GM23338 (cell line): ENCODE measurements around the gene UBN2. TPM values are rescaled to one million over a fixed set of nuclear protein-coding genes. Genes with fewer than 3 reads are reported as not detected.
"Not testable (repeated sequence)": the region's sequence is repeated elsewhere in the genome, so short reads cannot be mapped to it uniquely, and the experiment has no call there.

Source experiments
- ATAC-seq: fragments of 200-7000 bp; cut with Tn5 transposase; 3 replicates; pipeline ENCODE4 v1.9.1; 2020
- DNase-seq: peaks from one replicate; pipeline ENCODE4 v3.0.0-alpha.2; 2015; ENCODE audit warnings: low spot score
- H2AFZ ChIP-seq: fragments of 200-600 bp; sonication (generic); 2 replicates; pipeline ENCODE4 v1.8.0; 2016; ENCODE audit warnings: antibody characterized with exemption, mild to moderate bottlenecking, moderate library complexity
- H3F3A ChIP-seq: fragments of 200-600 bp; sonication (generic); replicated peaks from 2 replicates; pipeline ENCODE4 v1.8.0; 2017; ENCODE audit warnings: antibody characterized with exemption, mixed run types, low read depth
- H3K27ac ChIP-seq: fragments of 200-600 bp; sonication (generic); 2 replicates; pipeline ENCODE4 v1.6.1; 2016; ENCODE audit warnings: low read depth
- H3K27me3 ChIP-seq: fragments of 200-600 bp; sonication (generic); 2 replicates; pipeline ENCODE4 v1.8.0; 2016; ENCODE audit warnings: mild to moderate bottlenecking, mixed run types, moderate library complexity; ENCODE audit not compliant: insufficient read depth
- H3K36me3 ChIP-seq: fragments of 200-600 bp; sonication (generic); 2 replicates; pipeline ENCODE4 v1.8.0; 2016; ENCODE audit warnings: mild to moderate bottlenecking; ENCODE audit not compliant: insufficient read depth
- H3K4me1 ChIP-seq: fragments of 200-600 bp; sonication (generic); 2 replicates; pipeline ENCODE4 v1.8.0; 2016; ENCODE audit warnings: mild to moderate bottlenecking, moderate library complexity; ENCODE audit not compliant: insufficient read depth
- H3K4me2 ChIP-seq: fragments of 200-600 bp; sonication (generic); 2 replicates; pipeline ENCODE4 v1.7.1; 2017; ENCODE audit warnings: mixed run types
- H3K4me3 ChIP-seq: fragments of 200-600 bp; sonication (generic); 2 replicates; pipeline ENCODE4 v1.6.1; 2016; ENCODE audit warnings: mixed run types
- H3K79me2 ChIP-seq: fragments of 200-600 bp; sonication (generic); replicated peaks from 2 replicates; pipeline ENCODE4 v1.8.0; 2017; ENCODE audit warnings: mild to moderate bottlenecking; ENCODE audit not compliant: insufficient read depth
- H3K9me2 ChIP-seq: fragments of 200-600 bp; sonication (generic); 2 replicates; pipeline ENCODE4 v1.8.0; 2017; ENCODE audit not compliant: insufficient read depth
- H4K20me1 ChIP-seq: fragments of 200-600 bp; sonication (generic); replicated peaks from 2 replicates; pipeline ENCODE4 v1.8.0; 2017; ENCODE audit warnings: mild to moderate bottlenecking; ENCODE audit not compliant: insufficient read depth
- H3K27ac Mint-ChIP-seq: 2 replicates; pipeline ENCODE4 v1.8.0; 2020; ENCODE audit warnings: inconsistent platforms, mild to moderate bottlenecking, moderate library complexity, mixed read lengths
- H3K27me3 Mint-ChIP-seq: 3 replicates; pipeline ENCODE4 v1.8.0; 2022; ENCODE audit warnings: low read depth, mild to moderate bottlenecking, moderate library complexity, mixed read lengths, inconsistent platforms; ENCODE audit not compliant: insufficient read depth, poor library complexity
- H3K36me3 Mint-ChIP-seq: 3 replicates; pipeline ENCODE4 v1.8.0; 2021; ENCODE audit warnings: low read depth, mild to moderate bottlenecking, inconsistent platforms, moderate library complexity, mixed read lengths
- H3K4me1 Mint-ChIP-seq: 3 replicates; pipeline ENCODE4 v1.8.0; 2020; ENCODE audit warnings: mild to moderate bottlenecking, inconsistent platforms, mixed read lengths
- H3K4me3 Mint-ChIP-seq: 3 replicates; pipeline ENCODE4 v1.8.0; 2021; ENCODE audit warnings: moderate library complexity, mild to moderate bottlenecking, inconsistent platforms, mixed read lengths
- H3K9me3 Mint-ChIP-seq: 3 replicates; pipeline ENCODE4 v1.8.0; 2020; ENCODE audit warnings: moderate library complexity, mild to moderate bottlenecking, inconsistent platforms, mixed read lengths
- EZH2 ChIP-seq: fragments of 200-600 bp; sonication (generic); IDR thresholded peaks from one replicate; pipeline ENCODE4 v1.8.0; 2017; ENCODE audit warnings: antibody characterized with exemption, mild to moderate bottlenecking, low read depth; ENCODE audit not compliant: unreplicated experiment
- EZH2phosphoT487 ChIP-seq: fragments of 200-600 bp; sonication (generic); IDR thresholded peaks from one replicate; pipeline ENCODE4 v1.8.1; 2018; ENCODE audit warnings: antibody characterized with exemption; ENCODE audit not compliant: unreplicated experiment
- JUNB ChIP-seq: IDR thresholded peaks from one replicate; pipeline ENCODE4 v1.6.1; 2016; ENCODE audit warnings: antibody characterized with exemption; ENCODE audit not compliant: unreplicated experiment
- POLR2AphosphoS5 ChIP-seq: IDR thresholded peaks from 2 replicates; pipeline ENCODE4 v1.6.1; 2016; ENCODE audit warnings: antibody characterized with exemption, low read depth
- REST ChIP-seq: IDR thresholded peaks from one replicate; pipeline ENCODE4 v1.6.1; 2018; ENCODE audit warnings: antibody characterized with exemption; ENCODE audit not compliant: unreplicated experiment
- STAT1 ChIP-seq: IDR thresholded peaks from one replicate; pipeline ENCODE4 v1.6.1; 2016; ENCODE audit warnings: antibody characterized with exemption; ENCODE audit not compliant: unreplicated experiment
- ZNF331 ChIP-seq: fragments of 250-450 bp; sonication (Bioruptor Pico); IDR thresholded peaks from 2 replicates; pipeline ENCODE4 v1.5.0; 2020; ENCODE audit warnings: low read depth, mild to moderate bottlenecking, moderate library complexity
- polyA plus RNA-seq: library from polyadenylated mRNA; unstranded; fragments of >200 nt; fragmentation: Nextera tagmentation; extraction: Ambion mirVana; gene quantifications from 2 replicates; pipeline ENCODE4 v1.2.1, GENCODE V29; 2016
- total RNA-seq: library from RNA; depleted of rRNA; stranded (reverse); fragments of >200 nt; shearing (Covaris generic); gene quantifications from 2 replicates; pipeline ENCODE4 v1.2.3, GENCODE V29; 2014
- TF ChIP-seq, protein P1 (sequence below): fragments of 250-450 bp; sonication (Bioruptor Pico); IDR thresholded peaks from 2 replicates; pipeline ENCODE4 v1.5.0; 2020; ENCODE audit warnings: mild to moderate bottlenecking, moderate library complexity
- TF ChIP-seq, protein P2 (sequence below): IDR thresholded peaks from 2 replicates; pipeline ENCODE4 v1.6.1; 2016; ENCODE audit warnings: antibody characterized with exemption
- TF ChIP-seq, protein P3 (sequence below), 2 experiments: fragments of 200-600 bp in 1 of 2; sonication (generic) in 1 of 2; conservative IDR thresholded peaks; 2 replicates each; pipeline versions ENCODE4 v1.5.1 to v1.6.1; 2016 to 2017; ENCODE audit warnings: antibody characterized with exemption in 2 of 2, low read depth in 2 of 2, mild to moderate bottlenecking in 2 of 2, moderate library complexity in 1 of 2

Gene UBN2
- total and polyA plus RNA-seq, 2 experiments from 2014 or later, result 18.5 to 26.6 TPM

GRCh38 chr7:139213489-139213888 lies 17.5 kb upstream of the UBN2 start:
- H3K4me1 Mint-ChIP-seq, ATAC-seq: not testable (repeated sequence)

GRCh38 chr7:139218173-139218572 lies 12.9 kb upstream of the UBN2 start:
- Histone ChIP-seq H2AFZ (peak overlapping the region; percentile 57; the same call in 1 of the 2 replicates), H3K4me2 (no peak overlapping the region), H3K36me3 (no peaks in the 10 kb centered on the region), H3K79me2 (no peaks in the 10 kb centered on the region), H4K20me1 (no peaks in the 10 kb centered on the region), H3K4me3 (no peak overlapping the region), H3K9me2 (no peaks in the 10 kb centered on the region), H3K27me3 (no peaks in the 10 kb centered on the region), H3K4me1 (no peaks in the 10 kb centered on the region), H3F3A (no peaks in the 10 kb centered on the region), H3K27ac (no peak overlapping the region)
- DNase-seq (no peak), ATAC-seq (no peak)
- Mint-ChIP-seq H3K27me3 (no peaks in the 10 kb centered on the region), H3K4me3 (no peak overlapping the region), H3K27ac (no peak overlapping the region), H3K9me3 (no peaks in the 10 kb centered on the region), H3K4me1 (no peaks in the 10 kb centered on the region), H3K36me3 (no peaks in the 10 kb centered on the region)
- no peak for TF ChIP-seq EZH2phosphoT487
- TF ChIP-seq, protein P1, sequence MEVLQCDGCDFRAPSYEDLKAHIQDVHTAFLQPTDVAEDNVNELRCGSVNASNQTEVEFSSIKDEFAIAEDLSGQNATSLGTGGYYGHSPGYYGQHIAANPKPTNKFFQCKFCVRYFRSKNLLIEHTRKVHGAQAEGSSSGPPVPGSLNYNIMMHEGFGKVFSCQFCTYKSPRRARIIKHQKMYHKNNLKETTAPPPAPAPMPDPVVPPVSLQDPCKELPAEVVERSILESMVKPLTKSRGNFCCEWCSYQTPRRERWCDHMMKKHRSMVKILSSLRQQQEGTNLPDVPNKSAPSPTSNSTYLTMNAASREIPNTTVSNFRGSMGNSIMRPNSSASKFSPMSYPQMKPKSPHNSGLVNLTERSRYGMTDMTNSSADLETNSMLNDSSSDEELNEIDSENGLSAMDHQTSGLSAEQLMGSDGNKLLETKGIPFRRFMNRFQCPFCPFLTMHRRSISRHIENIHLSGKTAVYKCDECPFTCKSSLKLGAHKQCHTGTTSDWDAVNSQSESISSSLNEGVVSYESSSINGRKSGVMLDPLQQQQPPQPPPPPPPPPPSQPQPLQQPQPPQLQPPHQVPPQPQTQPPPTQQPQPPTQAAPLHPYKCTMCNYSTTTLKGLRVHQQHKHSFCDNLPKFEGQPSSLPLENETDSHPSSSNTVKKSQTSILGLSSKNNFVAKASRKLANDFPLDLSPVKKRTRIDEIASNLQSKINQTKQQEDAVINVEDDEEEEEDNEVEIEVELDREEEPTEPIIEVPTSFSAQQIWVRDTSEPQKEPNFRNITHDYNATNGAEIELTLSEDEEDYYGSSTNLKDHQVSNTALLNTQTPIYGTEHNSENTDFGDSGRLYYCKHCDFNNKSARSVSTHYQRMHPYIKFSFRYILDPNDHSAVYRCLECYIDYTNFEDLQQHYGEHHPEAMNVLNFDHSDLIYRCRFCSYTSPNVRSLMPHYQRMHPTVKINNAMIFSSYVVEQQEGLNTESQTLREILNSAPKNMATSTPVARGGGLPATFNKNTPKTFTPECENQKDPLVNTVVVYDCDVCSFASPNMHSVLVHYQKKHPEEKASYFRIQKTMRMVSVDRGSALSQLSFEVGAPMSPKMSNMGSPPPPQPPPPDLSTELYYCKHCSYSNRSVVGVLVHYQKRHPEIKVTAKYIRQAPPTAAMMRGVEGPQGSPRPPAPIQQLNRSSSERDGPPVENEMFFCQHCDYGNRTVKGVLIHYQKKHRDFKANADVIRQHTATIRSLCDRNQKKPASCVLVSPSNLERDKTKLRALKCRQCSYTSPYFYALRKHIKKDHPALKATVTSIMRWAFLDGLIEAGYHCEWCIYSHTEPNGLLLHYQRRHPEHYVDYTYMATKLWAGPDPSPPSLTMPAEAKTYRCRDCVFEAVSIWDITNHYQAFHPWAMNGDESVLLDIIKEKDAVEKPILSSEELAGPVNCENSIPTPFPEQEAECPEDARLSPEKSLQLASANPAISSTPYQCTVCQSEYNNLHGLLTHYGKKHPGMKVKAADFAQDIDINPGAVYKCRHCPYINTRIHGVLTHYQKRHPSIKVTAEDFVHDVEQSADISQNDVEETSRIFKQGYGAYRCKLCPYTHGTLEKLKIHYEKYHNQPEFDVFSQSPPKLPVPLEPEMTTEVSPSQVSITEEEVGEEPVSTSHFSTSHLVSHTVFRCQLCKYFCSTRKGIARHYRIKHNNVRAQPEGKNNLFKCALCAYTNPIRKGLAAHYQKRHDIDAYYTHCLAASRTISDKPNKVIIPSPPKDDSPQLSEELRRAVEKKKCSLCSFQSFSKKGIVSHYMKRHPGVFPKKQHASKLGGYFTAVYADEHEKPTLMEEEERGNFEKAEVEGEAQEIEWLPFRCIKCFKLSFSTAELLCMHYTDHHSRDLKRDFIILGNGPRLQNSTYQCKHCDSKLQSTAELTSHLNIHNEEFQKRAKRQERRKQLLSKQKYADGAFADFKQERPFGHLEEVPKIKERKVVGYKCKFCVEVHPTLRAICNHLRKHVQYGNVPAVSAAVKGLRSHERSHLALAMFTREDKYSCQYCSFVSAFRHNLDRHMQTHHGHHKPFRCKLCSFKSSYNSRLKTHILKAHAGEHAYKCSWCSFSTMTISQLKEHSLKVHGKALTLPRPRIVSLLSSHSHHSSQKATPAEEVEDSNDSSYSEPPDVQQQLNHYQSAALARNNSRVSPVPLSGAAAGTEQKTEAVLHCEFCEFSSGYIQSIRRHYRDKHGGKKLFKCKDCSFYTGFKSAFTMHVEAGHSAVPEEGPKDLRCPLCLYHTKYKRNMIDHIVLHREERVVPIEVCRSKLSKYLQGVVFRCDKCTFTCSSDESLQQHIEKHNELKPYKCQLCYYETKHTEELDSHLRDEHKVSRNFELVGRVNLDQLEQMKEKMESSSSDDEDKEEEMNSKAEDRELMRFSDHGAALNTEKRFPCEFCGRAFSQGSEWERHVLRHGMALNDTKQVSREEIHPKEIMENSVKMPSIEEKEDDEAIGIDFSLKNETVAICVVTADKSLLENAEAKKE (CRISPR knock-in tag), result no peak
- no peak for TF ChIP-seq JUNB
- no peak for TF ChIP-seq REST
- TF ChIP-seq, protein P2, sequence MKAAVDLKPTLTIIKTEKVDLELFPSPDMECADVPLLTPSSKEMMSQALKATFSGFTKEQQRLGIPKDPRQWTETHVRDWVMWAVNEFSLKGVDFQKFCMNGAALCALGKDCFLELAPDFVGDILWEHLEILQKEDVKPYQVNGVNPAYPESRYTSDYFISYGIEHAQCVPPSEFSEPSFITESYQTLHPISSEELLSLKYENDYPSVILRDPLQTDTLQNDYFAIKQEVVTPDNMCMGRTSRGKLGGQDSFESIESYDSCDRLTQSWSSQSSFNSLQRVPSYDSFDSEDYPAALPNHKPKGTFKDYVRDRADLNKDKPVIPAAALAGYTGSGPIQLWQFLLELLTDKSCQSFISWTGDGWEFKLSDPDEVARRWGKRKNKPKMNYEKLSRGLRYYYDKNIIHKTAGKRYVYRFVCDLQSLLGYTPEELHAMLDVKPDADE, result no peak
- no peak for TF ChIP-seq POLR2AphosphoS5
- TF ChIP-seq ZNF331 (CRISPR knock-in tag), result no peak
- no peak for TF ChIP-seq STAT1
- TF ChIP-seq, protein P3, sequence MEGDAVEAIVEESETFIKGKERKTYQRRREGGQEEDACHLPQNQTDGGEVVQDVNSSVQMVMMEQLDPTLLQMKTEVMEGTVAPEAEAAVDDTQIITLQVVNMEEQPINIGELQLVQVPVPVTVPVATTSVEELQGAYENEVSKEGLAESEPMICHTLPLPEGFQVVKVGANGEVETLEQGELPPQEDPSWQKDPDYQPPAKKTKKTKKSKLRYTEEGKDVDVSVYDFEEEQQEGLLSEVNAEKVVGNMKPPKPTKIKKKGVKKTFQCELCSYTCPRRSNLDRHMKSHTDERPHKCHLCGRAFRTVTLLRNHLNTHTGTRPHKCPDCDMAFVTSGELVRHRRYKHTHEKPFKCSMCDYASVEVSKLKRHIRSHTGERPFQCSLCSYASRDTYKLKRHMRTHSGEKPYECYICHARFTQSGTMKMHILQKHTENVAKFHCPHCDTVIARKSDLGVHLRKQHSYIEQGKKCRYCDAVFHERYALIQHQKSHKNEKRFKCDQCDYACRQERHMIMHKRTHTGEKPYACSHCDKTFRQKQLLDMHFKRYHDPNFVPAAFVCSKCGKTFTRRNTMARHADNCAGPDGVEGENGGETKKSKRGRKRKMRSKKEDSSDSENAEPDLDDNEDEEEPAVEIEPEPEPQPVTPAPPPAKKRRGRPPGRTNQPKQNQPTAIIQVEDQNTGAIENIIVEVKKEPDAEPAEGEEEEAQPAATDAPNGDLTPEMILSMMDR (conservative IDR thresholded peaks at IDR 0.05; ENCODE audit: low read depth in 2 of 2), result no peak
- TF ChIP-seq EZH2, result no peak

More at GRCh38 chr7:139213489-139213888, 17.5 kb upstream of the UBN2 start:
- H2AFZ ChIP-seq, H3K36me3 Mint-ChIP-seq, H3K4me3 ChIP-seq, DNase-seq, H3K27me3 Mint-ChIP-seq, H3K4me2 ChIP-seq, H3K36me3 ChIP-seq, H3F3A ChIP-seq, H3K9me3 Mint-ChIP-seq, H3K27ac Mint-ChIP-seq, H3K4me1 ChIP-seq, H4K20me1 ChIP-seq, H3K79me2 ChIP-seq, H3K4me3 Mint-ChIP-seq, H3K27me3 ChIP-seq, H3K9me2 ChIP-seq, H3K27ac ChIP-seq: not testable (repeated sequence)
